Activated CD8-positive, alpha-beta memory T cell treated with anti-CD3 and anti-CD28 coated beads, Interleukin-2, amount 50 U/mL, for 4 hours (primary cell): ENCODE measurements around the gene YAP1.

Experiments used
- DNase-seq: peaks from one replicate; pipeline ENCODE4 v3.0.0-alpha.2; 2020

YAP1 gene

GRCh38 chr11:102117472-102118113 lies 7.3 kb downstream of the YAP1 start:
- no peak for DNase-seq

DNA sequence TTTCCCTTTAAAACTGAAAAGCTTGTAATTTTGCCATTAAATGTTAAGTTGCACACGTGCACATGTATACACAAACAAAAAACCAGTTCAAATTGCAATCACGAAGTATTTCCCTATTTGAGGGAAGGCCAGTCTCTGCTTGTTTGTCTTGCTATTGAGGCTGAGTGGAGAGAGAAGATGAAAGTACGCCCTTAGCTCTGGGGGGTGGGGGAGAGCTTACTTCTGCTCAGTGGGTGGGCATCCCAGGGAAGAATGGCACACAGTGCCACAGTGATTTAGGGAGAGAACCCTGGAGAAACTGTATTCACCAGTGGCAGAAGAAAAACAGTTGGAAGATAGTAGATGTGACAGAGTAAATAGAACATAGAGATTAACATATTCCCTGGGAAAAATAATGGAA lies 8.7 kb downstream of the YAP1 start:
- no peak for DNase-seq

DNA sequence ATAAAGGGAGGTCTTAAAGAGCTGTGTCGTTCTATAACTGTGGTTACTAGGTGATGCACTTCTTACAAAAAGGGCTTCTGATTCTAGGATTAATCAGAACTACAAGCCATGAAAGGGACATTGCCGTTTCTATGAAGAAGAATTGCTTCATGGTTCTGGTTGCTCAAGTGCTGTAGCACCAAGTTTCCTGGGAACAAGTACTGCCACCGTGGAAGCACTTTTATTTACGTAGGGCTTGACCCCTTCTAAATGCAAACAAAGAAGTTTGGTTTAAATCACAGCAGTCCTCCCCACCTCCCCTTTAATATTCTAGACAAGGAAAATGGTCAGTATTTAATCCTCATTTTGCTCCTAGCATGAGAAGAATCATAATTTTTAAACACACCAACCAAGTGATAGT lies 9.8 kb downstream of the YAP1 start:
- DNase-seq, result no peak

- no peak for DNase-seq
Measured at GRCh38 chr11:102120437-102120973, 10.3 kb downstream of the YAP1 start.

- no peak for DNase-seq
Measured at GRCh38 chr11:102121329-102121728, 11.1 kb downstream of the YAP1 start.

GRCh38 chr11:102134597-102134996 lies 24.4 kb downstream of the YAP1 start:
- DNase-seq, result no peak

- DNase-seq, result no peak
Measured at GRCh38 chr11:102135256-102135655, 25.0 kb downstream of the YAP1 start.

GRCh38 chr11:102138223-102138622 lies 28.0 kb downstream of the YAP1 start:
- no peak for DNase-seq

DNA sequence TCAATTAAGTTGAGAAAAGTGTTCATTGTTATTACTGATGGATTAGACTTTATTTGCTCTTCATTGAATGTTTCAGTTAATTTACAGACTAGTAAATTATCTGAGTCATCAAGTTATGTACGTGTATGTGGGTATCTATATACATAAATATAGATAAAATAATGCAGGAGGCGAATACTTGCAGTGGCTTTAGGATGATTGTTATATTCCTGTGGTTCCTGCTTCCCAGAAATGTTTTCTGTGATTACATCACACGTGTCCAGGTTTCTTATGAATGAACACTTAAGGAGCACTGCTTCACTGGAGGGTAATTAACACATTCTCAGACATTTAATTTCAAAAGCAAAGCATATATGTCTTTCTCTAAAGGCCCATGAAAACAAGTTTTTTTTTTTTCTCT lies 28.4 kb downstream of the YAP1 start:
- no peak for DNase-seq

DNA sequence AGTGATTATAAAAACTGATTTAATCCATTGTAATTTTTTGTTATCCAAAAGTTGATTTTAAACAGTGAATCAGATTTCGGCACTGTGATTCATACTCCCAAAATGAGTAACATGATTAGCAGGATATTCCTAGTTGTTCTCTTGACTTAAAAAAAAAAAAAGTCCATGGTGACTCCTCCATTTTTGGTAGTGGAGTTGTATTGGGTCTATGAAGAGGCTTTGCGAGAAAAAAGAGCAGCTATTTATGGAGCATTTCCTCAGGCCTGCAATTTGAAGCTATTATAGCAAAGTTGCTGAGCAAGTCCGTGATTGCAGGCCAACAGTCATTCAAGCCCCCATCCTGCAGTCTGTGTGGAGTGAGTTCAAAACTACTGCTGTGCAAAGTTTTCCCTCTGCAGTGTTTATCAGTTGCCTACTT lies 28.8 kb downstream of the YAP1 start:
- no peak for DNase-seq

DNA sequence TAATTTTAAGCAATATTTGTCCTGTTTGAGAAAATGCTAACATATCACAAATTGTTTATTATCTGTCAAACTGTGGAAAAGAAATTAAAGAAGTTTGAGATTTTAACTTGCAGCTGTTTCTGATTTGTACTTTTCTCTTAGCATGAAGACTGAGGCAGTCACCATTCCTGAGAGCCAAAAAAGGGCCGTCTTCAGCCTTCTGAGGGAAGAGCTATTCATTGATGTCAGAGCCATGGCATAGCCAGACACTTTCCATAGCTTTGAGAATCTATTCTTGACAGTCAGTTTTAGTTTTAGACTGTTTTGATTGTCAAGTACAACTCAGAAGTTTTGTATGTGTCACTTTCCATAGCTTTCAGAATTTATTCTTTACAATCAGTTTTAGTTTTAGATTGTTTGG lies 32.1 kb downstream of the YAP1 start:
- DNase-seq, result no peak

DNA sequence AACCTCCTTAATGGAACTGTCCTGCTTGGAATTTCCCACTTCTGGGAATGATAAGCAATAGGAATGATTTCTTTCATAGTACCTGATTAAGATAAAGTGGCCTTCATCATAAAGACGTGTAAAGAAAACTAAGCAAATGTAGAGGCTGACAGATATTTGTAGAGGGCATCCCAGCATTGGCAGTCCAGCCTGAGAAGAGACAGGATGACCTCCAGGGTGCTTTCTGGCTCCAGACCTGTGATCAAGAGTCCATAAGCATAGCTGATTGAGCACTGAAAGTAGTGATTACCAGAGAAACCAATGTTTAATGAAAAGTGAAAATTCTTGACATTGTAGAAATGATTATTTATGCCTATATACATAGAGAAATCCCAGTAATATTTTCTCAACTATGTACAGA lies 33.6 kb downstream of the YAP1 start:
- DNase-seq, result no peak

GRCh38 chr11:102144357-102145355 lies 34.4 kb downstream of the YAP1 start:
- no peak for DNase-seq

DNA sequence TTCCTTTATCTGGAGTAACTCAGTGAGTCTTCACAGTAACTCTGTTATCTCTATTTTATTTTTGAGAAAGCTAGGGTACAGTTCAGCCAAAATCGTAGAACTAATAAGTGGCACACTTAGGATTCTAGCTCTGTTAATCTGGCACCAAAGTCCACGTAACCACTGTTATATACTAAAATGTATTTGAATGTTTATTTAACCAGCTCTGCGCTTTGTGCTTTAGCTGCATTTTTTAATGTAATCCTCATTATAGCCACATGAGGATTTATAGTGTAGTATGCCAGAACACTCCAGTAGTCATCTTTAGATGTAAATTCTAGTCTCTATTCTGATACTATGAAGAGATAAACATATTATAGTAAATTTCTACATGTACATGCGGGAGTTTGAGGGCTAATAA lies 36.8 kb downstream of the YAP1 start:
- DNase-seq, result no peak

- DNase-seq, result no peak
Measured at GRCh38 chr11:102147632-102148031, 37.4 kb downstream of the YAP1 start.

GRCh38 chr11:102148059-102148458 lies 37.8 kb downstream of the YAP1 start:
- no peak for DNase-seq

GRCh38 chr11:102151784-102152525 lies 41.7 kb downstream of the YAP1 start:
- no peak for DNase-seq

DNA sequence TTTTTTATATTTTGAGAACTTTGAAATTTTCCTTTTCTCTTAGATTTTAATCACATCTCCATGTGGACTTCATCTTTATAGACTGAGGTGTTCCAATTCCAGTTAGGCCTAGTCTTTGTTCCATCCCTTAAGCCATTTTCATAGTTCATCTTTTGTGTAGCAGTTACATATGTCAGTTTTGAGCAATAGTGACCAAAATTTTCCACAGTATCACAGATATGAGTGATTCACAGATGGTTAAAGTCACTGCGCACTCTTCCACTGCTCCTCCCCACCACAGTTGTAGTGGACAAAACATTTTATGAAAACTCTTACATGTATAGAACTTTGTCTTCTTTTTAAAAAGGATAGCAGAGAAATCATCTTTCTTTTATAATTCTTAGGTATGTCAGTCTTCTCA lies 42.8 kb downstream of the YAP1 start:
- DNase-seq, result no peak

DNA sequence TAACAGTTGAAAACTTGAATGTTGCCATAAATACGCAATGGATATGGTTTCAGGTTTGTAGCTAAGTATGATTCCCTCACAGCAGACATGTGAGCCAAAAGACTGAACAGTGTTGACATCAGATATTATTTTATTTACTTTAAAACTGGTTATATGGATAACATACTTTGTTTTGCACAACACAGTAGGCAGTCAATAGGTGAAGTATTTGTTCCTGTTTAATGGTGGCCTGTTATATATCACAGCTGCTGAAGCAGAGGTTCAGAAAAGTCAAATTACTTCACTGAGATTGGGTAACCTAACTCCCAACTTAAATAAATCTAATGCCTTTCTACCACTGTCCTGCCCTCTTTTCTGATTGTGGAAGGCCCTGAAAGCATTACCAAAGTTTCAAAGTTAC lies 44.6 kb downstream of the YAP1 start:
- DNase-seq, result no peak

DNA sequence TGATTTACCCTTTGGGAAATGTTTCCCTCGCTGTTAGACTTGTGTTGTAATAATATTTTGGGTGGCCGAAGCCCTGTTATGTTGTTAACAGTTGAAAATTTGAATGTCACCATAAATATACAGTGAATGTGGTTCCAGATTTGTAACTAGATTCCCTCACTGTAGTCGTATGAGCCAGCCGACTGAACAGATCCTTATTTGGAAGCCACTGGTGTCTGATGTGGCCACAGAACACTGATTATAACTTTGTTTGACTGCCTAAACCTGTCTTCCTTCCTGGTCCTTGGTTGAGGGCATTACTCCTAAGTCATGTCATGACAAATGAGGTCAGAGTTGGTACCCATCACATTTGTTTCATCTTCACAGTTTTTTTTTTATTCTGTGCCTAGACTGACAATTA lies 45.4 kb downstream of the YAP1 start:
- no peak for DNase-seq

DNA sequence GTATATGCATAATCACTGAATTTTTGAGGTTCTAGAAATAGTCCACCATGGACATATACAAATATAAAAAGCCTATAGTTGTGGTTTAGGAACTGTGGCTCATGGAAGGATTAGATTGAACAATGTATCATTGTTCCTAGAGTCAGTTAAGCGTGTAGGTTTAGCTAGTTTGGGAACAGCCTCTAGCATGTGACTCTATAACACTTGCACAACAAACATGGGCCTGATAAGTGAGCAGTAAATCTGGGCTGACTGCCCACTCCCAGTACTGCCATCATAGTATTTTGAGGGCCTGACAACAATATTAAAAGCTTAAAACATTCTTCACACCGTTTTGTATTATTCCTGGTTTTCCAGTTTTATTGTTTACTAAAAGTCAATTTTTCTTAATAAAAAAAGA lies 47.0 kb downstream of the YAP1 start:
- DNase-seq, result no peak

GRCh38 chr11:102158164-102158735 lies 48.0 kb downstream of the YAP1 start:
- no peak for DNase-seq

- DNase-seq, result no peak
Measured at GRCh38 chr11:102163368-102163767, 53.1 kb downstream of the YAP1 start.
